OCI-LY7 (cell line): ENCODE data around the gene SMURF1. TPM values are rescaled to one million over a fixed set of nuclear protein-coding genes. Genes with fewer than 3 reads are reported as not detected.

Experiments used
- BruUV-seq: library from RNA; stranded (reverse); fragments of 400-500 nt; replicated peaks from 2 replicates; lab custom pipeline; 2021; lab: Mats Ljungman, UMichigan
- CTCF ChIA-PET: fragments of 300-600 bp; sonication (Branson Sonifier 250); formaldehyde crosslinking; loops from one replicate; lab custom pipeline; 2022; ENCODE audit warnings: antibody characterized with exemption; ENCODE audit not compliant: unreplicated experiment; lab: Charles Lee
- POLR2A ChIA-PET: fragments of 300-600 bp; sonication (Branson Sonifier 250); formaldehyde crosslinking; loops from one replicate; lab custom pipeline; 2022; ENCODE audit warnings: antibody characterized with exemption; lab: Charles Lee
- DNase-seq: peaks from one replicate; pipeline ENCODE4 v3.0.0-alpha.2; 2015; ENCODE audit warnings: low spot score
- H2AFZ ChIP-seq: fragments of 200-600 bp; sonication (generic), shearing (Covaris generic); 2 replicates; pipeline ENCODE4 v1.6.1; 2014; ENCODE audit warnings: mild to moderate bottlenecking, antibody characterized with exemption, low read length, moderate library complexity
- H3K27ac ChIP-seq: fragments of 200-600 bp; sonication (generic); 2 replicates; pipeline ENCODE4 v1.5.1; 2014; ENCODE audit warnings: mixed run types, low read depth, mild to moderate bottlenecking, moderate library complexity, low read length, inconsistent platforms; ENCODE audit not compliant: poor library complexity, severe bottlenecking
- H3K36me3 ChIP-seq: fragments of 200-600 bp; sonication (generic); 2 replicates; pipeline ENCODE4 v1.6.1; 2014; ENCODE audit warnings: mild to moderate bottlenecking, antibody characterized with exemption, low read length, moderate library complexity, mixed read lengths; ENCODE audit not compliant: insufficient read depth
- H3K4me1 ChIP-seq: fragments of 200-600 bp; sonication (generic); 2 replicates; pipeline ENCODE4 v1.5.1; 2014; ENCODE audit warnings: mild to moderate bottlenecking, low read length; ENCODE audit not compliant: insufficient read depth, poor library complexity, severe bottlenecking
- H3K4me2 ChIP-seq: fragments of 200-600 bp; sonication (generic); 2 replicates; pipeline ENCODE4 v1.6.1; 2014; ENCODE audit warnings: mild to moderate bottlenecking, low read length
- H3K4me3 ChIP-seq: fragments of 200-600 bp; sonication (generic); 2 replicates; pipeline ENCODE4 v1.5.1; 2014; ENCODE audit warnings: mild to moderate bottlenecking, low read depth, low read length; ENCODE audit not compliant: poor library complexity, severe bottlenecking
- H3K79me2 ChIP-seq: fragments of 200-600 bp; sonication (generic); 2 replicates; pipeline ENCODE4 v1.6.1; 2016; ENCODE audit warnings: low read depth, mild to moderate bottlenecking, low read length, moderate library complexity, mixed read lengths; ENCODE audit not compliant: insufficient read depth
- H3K9me2 ChIP-seq: fragments of 200-600 bp; sonication (generic); 2 replicates; pipeline ENCODE4 v1.6.1; 2016; ENCODE audit warnings: mild to moderate bottlenecking, low read length, mixed read lengths; ENCODE audit not compliant: insufficient read depth
- H3K9me3 ChIP-seq: fragments of 200-600 bp; sonication (generic); 2 replicates; pipeline ENCODE4 v1.6.1; 2014; ENCODE audit warnings: mild to moderate bottlenecking, mixed run types, low read length, mixed read lengths
- H4K20me1 ChIP-seq: fragments of 200-600 bp; sonication (generic); 2 replicates; pipeline ENCODE4 v1.6.1; 2014; ENCODE audit warnings: mild to moderate bottlenecking, antibody characterized with exemption, low read length, moderate library complexity, mixed read lengths; ENCODE audit not compliant: insufficient read depth
- CTCF ChIP-seq: fragments of 200-600 bp; sonication (generic); conservative IDR thresholded peaks from 2 replicates; pipeline ENCODE4 v1.5.1; 2014; ENCODE audit warnings: mild to moderate bottlenecking, antibody characterized with exemption, low read length, moderate library complexity, mixed read lengths
- EZH2phosphoT487 ChIP-seq: fragments of 200-600 bp; sonication (generic); IDR thresholded peaks from 2 replicates; pipeline ENCODE4 v1.6.1; 2018; ENCODE audit warnings: low read depth, borderline replicate concordance, mild to moderate bottlenecking, mixed run types, antibody characterized with exemption, low read length, moderate library complexity, mixed read lengths
- intact Hi-C: fragments of 100-400 bp; cut with micrococcal nuclease; formaldehyde crosslinking; loops from one replicate; pipeline ENCODE4 v1.10.0; 2022; ENCODE audit not compliant: unreplicated experiment
- total RNA-seq, 2 experiments: library from RNA; depleted of rRNA in 1 of 2; stranded (reverse); fragments of >200 nt in 1 of 2; shearing (Covaris generic) in 1 of 2; gene quantifications; 2 replicates each; pipeline ENCODE4 v1.2.3, GENCODE V29; 2014 to 2022

SMURF1 gene
- total RNA-seq, 2 experiments from 2014 or later, result 11.5 to 17.8 TPM

- no peak overlapping the region for H3K4me2 ChIP-seq
- intact Hi-C loops, result no loop called here
- ChIA-PET POLR2A (no interaction called here), CTCF (no interaction called here)
- no peaks in the 10 kb centered on the region for H3K9me3 ChIP-seq
- H3K79me2 ChIP-seq, result peaks cover 5% of the 10 kb centered on the region; the same call in 1 of the 2 replicates
- H4K20me1 ChIP-seq, result no peaks in the 10 kb centered on the region
- no peak overlapping the region for H2AFZ ChIP-seq
- H3K9me2 ChIP-seq, result no peaks in the 10 kb centered on the region
- no peak overlapping the region for H3K27ac ChIP-seq
- H3K4me3 ChIP-seq, result no peak overlapping the region
- DNase-seq, result no peak
- no peaks in the 10 kb centered on the region for H3K4me1 ChIP-seq
- TF ChIP-seq CTCF, result no peak
- TF ChIP-seq EZH2phosphoT487, result no peak
- H3K36me3 ChIP-seq, result no peaks in the 10 kb centered on the region; the same call in 1 of the 2 replicates
- BruUV-seq, result no TSS peak
Measured at GRCh38 chr7:99083733-99084132, 60.2 kb downstream of the SMURF1 start.

- no peaks in the 10 kb centered on the region for H3K4me1 ChIP-seq
- no peak overlapping the region for H3K4me2 ChIP-seq
- no peak overlapping the region for H3K27ac ChIP-seq
- H4K20me1 ChIP-seq, result no peaks in the 10 kb centered on the region
- BruUV-seq, result no TSS peak
- no peak for DNase-seq
- no peak overlapping the region for H3K4me3 ChIP-seq
- no peaks in the 10 kb centered on the region for H3K9me2 ChIP-seq
- intact Hi-C loops, result no loop called here
- CTCF ChIA-PET, result no interaction called here
- H2AFZ ChIP-seq, result no peak overlapping the region
- POLR2A ChIA-PET, result no interaction called here
- H3K79me2 ChIP-seq, result peaks cover 5% of the 10 kb centered on the region; the same call in 1 of the 2 replicates
- H3K36me3 ChIP-seq, result no peaks in the 10 kb centered on the region; the same call in 1 of the 2 replicates
- no peaks in the 10 kb centered on the region for H3K9me3 ChIP-seq
- TF ChIP-seq EZH2phosphoT487 (no peak), CTCF (no peak)
Measured at GRCh38 chr7:99083068-99083651, 60.7 kb downstream of the SMURF1 start.

- Histone ChIP-seq H3K27ac (no peak overlapping the region), H3K36me3 (no peaks in the 10 kb centered on the region; the same call in 1 of the 2 replicates), H3K4me1 (no peaks in the 10 kb centered on the region), H2AFZ (no peak overlapping the region), H3K9me3 (no peaks in the 10 kb centered on the region), H3K4me2 (no peak overlapping the region), H3K9me2 (no peaks in the 10 kb centered on the region), H4K20me1 (no peaks in the 10 kb centered on the region), H3K79me2 (peaks cover 4% of the 10 kb centered on the region; the same call in 1 of the 2 replicates), H3K4me3 (no peak overlapping the region)
- TF ChIP-seq CTCF, result no peak
- no peak for TF ChIP-seq EZH2phosphoT487
- BruUV-seq, result no TSS peak
- DNase-seq, result no peak
- intact Hi-C loops, result no loop called here
- CTCF ChIA-PET, result no interaction called here
- POLR2A ChIA-PET, result no interaction called here
Measured at GRCh38 chr7:99080679-99081078, 63.2 kb downstream of the SMURF1 start.
